Right lung (tissue), 5 donors: ENCODE results near the gene CNTROB. TPM values are rescaled to one million over a fixed set of nuclear protein-coding genes. Genes with fewer than 3 reads are reported as not detected.

Source experiments
- DNase-seq, 2 donors: peaks; one replicate each; pipeline ENCODE4 v3.0.0-alpha.2; 2013
- polyA plus RNA-seq, 5 donors: library from polyadenylated mRNA; unstranded; fragments of 120-200 nt; gene quantifications; one replicate each; pipeline versions ENCODE4 v1.2.1 to v1.2.3, GENCODE V29; 2013; ENCODE audit warnings: inconsistent platforms in 1 of 5, low replicate concordance in 1 of 5; ENCODE audit not compliant: insufficient read length in 5 of 5, insufficient read depth in 1 of 5

CNTROB gene
- polyA plus RNA-seq, 5 donors, result 67.3 to 82.5 (median 74.7) TPM

GRCh38 chr17:7982173-7982572, 50.2 kb downstream of the CNTROB start:
- DNase-seq, result no peak

DNA sequence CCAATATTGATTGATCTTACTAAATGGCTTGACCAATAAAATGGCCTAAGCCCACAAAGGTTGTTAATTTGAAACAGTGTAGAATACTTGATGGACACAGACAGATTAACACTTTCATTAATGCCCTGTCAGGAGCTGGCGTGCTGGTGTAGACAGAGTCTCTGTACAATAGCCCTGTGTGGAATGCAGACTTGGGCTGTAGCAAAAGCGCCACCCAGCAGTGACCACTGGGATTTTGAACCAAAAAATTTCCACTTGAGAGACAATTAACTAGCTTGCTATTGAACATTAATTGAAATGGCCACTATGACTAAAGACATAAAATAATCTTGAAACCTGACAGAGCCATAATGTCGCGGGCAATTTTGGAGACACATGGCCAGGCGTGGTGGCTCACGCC, 50.7 kb downstream of the CNTROB start:
- no peak for DNase-seq

DNA sequence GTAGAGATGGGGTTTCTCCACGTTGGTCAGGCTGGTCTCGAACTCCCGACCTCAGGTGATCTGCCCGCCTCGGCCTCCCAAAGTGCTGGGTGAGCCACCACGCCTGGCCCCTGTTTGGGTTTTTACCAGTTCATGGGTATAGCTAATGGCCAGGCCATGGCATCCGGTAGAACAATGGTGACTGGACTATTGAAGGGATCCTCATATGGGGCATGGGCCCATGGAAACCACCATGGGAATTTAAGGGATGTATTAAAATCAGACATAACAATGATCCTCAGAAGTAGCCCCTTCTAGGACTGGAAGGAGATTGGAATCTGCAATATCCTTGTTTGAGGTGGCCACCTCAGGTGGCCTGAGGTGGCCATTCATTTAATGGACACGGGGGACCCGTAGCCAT, 52.9 kb downstream of the CNTROB start:
- DNase-seq, result no peak

DNA sequence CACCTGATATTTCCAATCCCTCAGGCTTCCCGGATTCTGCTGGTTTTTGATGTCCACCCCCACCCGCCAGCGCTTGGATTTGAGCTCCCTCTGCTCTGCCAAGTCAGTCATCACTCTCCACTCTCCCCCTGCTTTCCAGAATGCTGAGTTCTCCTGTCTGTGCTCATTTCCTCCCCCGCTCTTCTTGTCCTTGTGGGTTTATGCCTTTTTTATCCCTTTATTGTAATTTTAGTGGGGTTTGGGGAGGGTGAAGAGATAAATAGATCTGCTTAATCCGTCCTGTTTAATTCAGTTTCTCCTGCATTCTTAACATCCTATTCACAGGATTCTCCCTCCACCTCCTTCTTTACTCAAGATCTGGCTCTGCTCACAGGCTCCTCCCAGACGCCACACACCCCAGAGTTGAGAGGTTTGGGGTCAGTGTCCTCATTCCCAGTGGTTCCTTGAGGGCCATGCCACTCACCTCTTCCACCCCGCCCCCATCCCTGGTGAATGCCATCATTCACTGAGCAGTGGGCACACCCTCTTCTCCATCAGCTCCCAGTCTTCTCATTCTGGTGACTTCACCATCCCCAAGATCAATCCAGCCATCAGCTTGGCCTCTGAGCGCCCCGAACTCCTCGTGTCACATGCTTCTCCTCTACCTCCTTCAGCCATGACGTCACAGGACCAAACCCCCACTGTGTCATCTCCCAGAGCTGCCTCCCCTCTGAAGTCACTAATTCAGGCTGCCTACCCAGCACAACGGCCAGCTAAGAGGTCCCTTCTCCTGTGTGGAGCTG, 55.3 kb downstream of the CNTROB start:
- no peak for DNase-seq

DNA sequence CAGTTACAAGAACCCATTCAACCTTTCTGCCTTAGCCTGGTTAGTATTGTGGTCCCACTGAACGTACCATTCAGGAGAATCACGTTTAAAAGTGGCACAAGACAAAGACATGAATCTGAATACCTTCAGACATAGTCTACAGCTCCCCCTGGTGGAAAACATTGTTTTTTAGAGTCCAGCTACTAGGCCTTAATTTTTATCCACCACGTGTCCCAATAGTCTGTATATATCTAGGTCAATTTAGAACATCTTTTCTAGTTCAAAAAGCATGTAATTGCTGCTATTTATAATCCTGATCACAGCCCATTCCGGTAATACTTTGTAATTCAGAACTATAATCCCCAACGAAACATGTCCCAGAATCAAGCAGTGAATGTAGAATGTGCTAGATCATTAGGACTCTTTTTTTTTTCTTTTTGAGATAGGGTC, 56.8 kb downstream of the CNTROB start:
- DNase-seq, result peak; percentile 67 to 77

DNA sequence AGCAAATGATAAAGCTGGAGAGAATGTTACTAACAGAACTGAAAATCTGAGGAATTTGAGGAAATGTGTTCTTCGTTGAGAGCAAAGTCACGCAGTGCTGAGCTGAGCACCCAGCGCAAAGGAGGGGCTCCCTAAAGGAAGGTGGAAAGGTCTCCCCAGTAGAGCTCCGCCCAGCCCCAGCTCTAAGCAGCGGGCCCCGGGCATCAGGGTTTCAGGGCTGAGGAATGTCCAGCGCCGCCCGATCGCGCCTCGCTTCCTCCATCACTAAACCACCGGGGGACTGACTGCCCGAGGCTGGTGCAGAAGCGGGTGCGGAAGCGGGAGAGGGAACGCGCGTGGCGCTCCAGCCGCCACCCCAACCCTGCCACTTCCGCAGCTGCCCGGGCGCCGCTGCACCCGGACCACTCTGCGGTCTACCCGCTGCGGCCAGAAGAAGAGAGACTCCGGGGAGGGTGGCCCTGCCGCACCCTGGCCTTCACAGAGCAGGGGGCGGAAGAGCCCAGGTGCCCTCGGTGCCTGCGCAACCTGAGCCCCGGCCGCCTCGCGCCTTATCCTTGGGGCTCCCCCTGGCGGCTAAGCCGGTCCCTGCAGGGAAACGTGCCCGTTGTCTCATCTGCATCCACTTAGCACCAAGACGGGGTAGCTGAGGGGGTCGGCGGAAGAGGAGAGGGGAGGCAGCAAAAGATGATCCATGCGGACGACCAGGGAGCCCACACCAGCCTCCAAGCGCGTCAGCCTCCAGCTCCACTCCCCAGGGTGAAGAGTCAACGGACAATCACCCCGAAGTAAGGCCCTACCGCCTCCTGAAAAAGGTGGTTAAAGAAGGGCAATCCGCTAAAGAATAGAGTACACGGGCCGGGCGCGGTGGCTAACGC, 58.0 kb downstream of the CNTROB start:
- DNase-seq, result peak; percentile 68 to 73

DNA sequence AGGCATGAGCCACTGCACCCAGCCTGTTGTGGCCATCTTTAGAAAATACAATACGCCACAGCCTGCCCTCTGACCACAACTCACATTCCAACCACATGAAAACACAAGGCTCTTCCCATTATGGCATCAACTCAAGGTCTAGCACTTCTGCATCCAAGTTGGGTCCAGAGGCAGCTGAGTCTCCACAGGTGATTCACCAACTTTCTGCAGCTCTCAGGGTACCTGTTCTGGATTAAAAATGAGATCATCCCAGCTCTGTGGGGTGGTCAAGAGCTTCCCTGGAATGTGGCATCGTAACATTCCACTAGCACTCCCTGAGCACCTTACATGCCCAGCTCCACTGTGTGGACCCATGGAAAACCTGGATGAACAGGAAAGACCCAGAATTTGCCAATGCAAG, 60.5 kb downstream of the CNTROB start:
- DNase-seq, result no peak

DNA sequence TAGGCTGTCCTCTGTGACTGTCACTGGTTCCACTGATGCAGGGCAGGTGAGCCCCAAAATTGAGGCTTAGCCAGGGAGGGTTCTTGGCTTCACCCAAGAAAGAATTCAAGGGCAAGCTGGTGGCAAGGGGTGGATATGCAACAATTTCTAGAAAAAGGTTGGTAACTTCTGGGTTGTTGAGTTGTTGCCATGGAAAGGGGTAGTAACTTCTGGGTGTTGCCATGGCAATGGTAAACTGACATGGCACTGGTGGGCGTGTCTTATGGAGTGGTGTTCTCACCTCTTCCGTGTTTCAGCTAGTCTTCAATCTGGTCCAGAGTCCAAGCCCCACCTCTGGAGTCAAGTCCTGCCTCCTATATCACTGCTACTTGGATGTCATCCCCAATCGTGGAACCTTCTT, 60.9 kb downstream of the CNTROB start:
- no peak for DNase-seq

GRCh38 chr17:7993972-7994589, 62.1 kb downstream of the CNTROB start:
- no peak for DNase-seq

GRCh38 chr17:7995724-7996123, 63.7 kb downstream of the CNTROB start:
- no peak for DNase-seq

DNA sequence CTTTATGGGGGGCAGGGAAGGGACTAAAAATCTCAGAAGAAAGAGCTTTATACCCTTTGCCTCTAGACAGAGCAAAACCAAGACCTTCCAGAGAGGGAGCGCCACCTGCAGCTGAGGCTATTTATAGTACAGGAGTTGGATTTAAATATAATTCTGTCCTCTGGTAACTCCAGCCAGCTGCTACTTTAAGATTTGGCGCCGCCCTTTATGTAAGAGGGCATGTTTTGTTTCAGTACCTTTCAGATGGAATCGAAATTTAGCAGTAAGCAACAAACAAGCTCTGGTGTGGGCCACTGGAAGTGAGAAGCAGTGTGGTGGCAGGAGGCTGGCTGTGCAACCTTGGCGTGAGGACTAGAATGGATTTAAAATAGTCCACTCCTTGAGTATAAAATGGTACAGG, 65.2 kb downstream of the CNTROB start:
- no peak for DNase-seq

Other genes starting within 250 kb of the CNTROB start
- gene TP53, start 244.7 kb upstream of the CNTROB start, polyA plus RNA-seq, result 10 to 100 TPM; 68.9 to 88.2 (median 78.4) TPM
- gene WRAP53, start 243.7 kb upstream of the CNTROB start, polyA plus RNA-seq, result 10 to 100 TPM; 10.3 to 17.5 (median 13.3) TPM
- gene EFNB3, start 227.0 kb upstream of the CNTROB start, polyA plus RNA-seq, result 10 to 100 TPM; 28.2 to 37.8 (median 32.1) TPM
- gene DNAH2, start 214.5 kb upstream of the CNTROB start, polyA plus RNA-seq, result 1 to 10 TPM; 1.1 to 3.8 (median 2.1) TPM
- 10 to 100 TPM; 15.1 to 28.6 (median 25.7) TPM for gene KDM6B, start 98.0 kb upstream of the CNTROB start, polyA plus RNA-seq
- 10 to 100 TPM; 12.5 to 23.6 (median 16.0) TPM for gene TMEM88, start 77.1 kb upstream of the CNTROB start, polyA plus RNA-seq
- gene NAA38, start 74.6 kb upstream of the CNTROB start, polyA plus RNA-seq, result 100 to 1,000 TPM in 1 of 5 donors, 10 to 100 TPM in 4; 58.2 to 121 (median 71.0) TPM
- 10 to 100 TPM; 18.7 to 22.7 (median 19.6) TPM for gene CYB5D1, start 74.2 kb upstream of the CNTROB start, polyA plus RNA-seq
- 100 to 1,000 TPM; 177 to 239 (median 196) TPM for gene CHD3, start 43.4 kb upstream of the CNTROB start, polyA plus RNA-seq
- 1 to 10 TPM; 2.2 to 3.4 (median 3.0) TPM for gene RNF227, start 15.9 kb upstream of the CNTROB start, polyA plus RNA-seq
- gene KCNAB3, start 2.4 kb upstream of the CNTROB start, polyA plus RNA-seq, result 10 to 100 TPM in 3 of 5 donors, 1 to 10 TPM in 2; 8.7 to 12.1 (median 10.3) TPM
- 100 to 1,000 TPM; 111 to 164 (median 138) TPM for gene TRAPPC1, start 260 bp upstream of the CNTROB start, polyA plus RNA-seq
- gene GUCY2D, start 70.4 kb downstream of the CNTROB start, polyA plus RNA-seq, result under 1 TPM in 3 of 5 donors, not detected in 2; 0.12 to 0.33 (median 0.27) TPM
- gene ALOX15B, start 106.9 kb downstream of the CNTROB start, polyA plus RNA-seq, result under 1 TPM; 0.20 to 0.51 (median 0.45) TPM
- gene ALOX12B, start 155.5 kb downstream of the CNTROB start, polyA plus RNA-seq, result under 1 TPM in 1 of 5 donors, not detected in 4; 0.06 TPM
- not detected for gene ALOXE3, start 186.3 kb downstream of the CNTROB start, polyA plus RNA-seq
- gene HES7, start 191.9 kb downstream of the CNTROB start, polyA plus RNA-seq, result under 1 TPM in 1 of 5 donors, not detected in 4; 0.22 TPM
- 10 to 100 TPM; 23.0 to 61.4 (median 37.7) TPM for gene PER1, start 220.2 kb downstream of the CNTROB start, polyA plus RNA-seq
- gene VAMP2, start 230.7 kb downstream of the CNTROB start, polyA plus RNA-seq, result 100 to 1,000 TPM in 3 of 5 donors, 10 to 100 TPM in 2; 82.8 to 114 (median 104) TPM
- 10 to 100 TPM; 15.7 to 22.5 (median 20.1) TPM for gene TMEM107, start 244.2 kb downstream of the CNTROB start, polyA plus RNA-seq